MM.1S (cell line): ENCODE results near the gene HES1.

Source experiments
- DNase-seq: peaks from one replicate; pipeline ENCODE4 v3.0.0-alpha.2; 2015
- H2AFZ ChIP-seq: fragments of 300-600 bp; sonication (generic); 2 replicates; pipeline ENCODE4 v1.6.0; 2016; ENCODE audit warnings: antibody characterized with exemption, low read length
- H3F3A ChIP-seq: fragments of 300-600 bp; sonication (generic); 2 replicates; pipeline ENCODE4 v1.6.1; 2016; ENCODE audit warnings: mild to moderate bottlenecking, antibody characterized with exemption, low read length, moderate library complexity, mixed read lengths; ENCODE audit not compliant: insufficient read depth
- H3K27ac ChIP-seq: fragments of 300-600 bp; sonication (generic); 2 replicates; pipeline ENCODE4 v1.5.1; 2016; ENCODE audit warnings: mild to moderate bottlenecking, low read length
- H3K27me3 ChIP-seq: fragments of 300-600 bp; sonication (generic); replicated peaks from 2 replicates; pipeline ENCODE4 v1.6.0; 2016; ENCODE audit warnings: low read length; ENCODE audit not compliant: insufficient read depth
- H3K36me3 ChIP-seq: fragments of 300-600 bp; sonication (generic); replicated peaks from 2 replicates; pipeline ENCODE4 v1.6.1; 2016; ENCODE audit warnings: mild to moderate bottlenecking, low read length, mixed read lengths; ENCODE audit not compliant: insufficient read depth
- H3K4me1 ChIP-seq: fragments of 300-600 bp; sonication (generic); 2 replicates; pipeline ENCODE4 v1.6.1; 2016; ENCODE audit warnings: low read length, mixed read lengths
- H3K4me2 ChIP-seq: fragments of 300-600 bp; sonication (generic); 2 replicates; pipeline ENCODE4 v1.6.0; 2016; ENCODE audit warnings: low read depth, low read length
- H3K4me3 ChIP-seq: fragments of 300-600 bp; sonication (generic); 2 replicates; pipeline ENCODE4 v1.5.1; 2016; ENCODE audit warnings: low read length, mixed read lengths
- H3K79me2 ChIP-seq: fragments of 300-600 bp; sonication (generic); 2 replicates; pipeline ENCODE4 v1.6.1; 2016; ENCODE audit warnings: mixed run types, low read length, mixed read lengths
- H3K9ac ChIP-seq: fragments of 300-600 bp; sonication (generic); 2 replicates; pipeline ENCODE4 v1.6.1; 2016; ENCODE audit warnings: low read length, mixed read lengths
- H3K9me2 ChIP-seq: fragments of 300-600 bp; sonication (generic); replicated peaks from 2 replicates; pipeline ENCODE4 v1.6.1; 2016; ENCODE audit warnings: mild to moderate bottlenecking, low read length, mixed read lengths; ENCODE audit not compliant: insufficient read depth
- H3K9me3 ChIP-seq: fragments of 300-600 bp; sonication (generic); replicated peaks from 2 replicates; pipeline ENCODE4 v1.6.1; 2016; ENCODE audit warnings: mild to moderate bottlenecking, low read length, mixed read lengths; ENCODE audit not compliant: insufficient read depth
- H4K20me1 ChIP-seq: fragments of 300-600 bp; sonication (generic); 2 replicates; pipeline ENCODE4 v1.6.1; 2016; ENCODE audit warnings: mild to moderate bottlenecking, low read length, moderate library complexity, mixed read lengths; ENCODE audit not compliant: insufficient read depth
- EZH2 ChIP-seq: fragments of 300-600 bp; sonication (generic); optimal IDR thresholded peaks from 2 replicates; pipeline ENCODE3; 2017; ENCODE audit warnings: low read depth, mild to moderate bottlenecking, antibody characterized with exemption, low read length, mixed read lengths
- EZH2phosphoT487 ChIP-seq: fragments of 300-600 bp; sonication (generic); IDR thresholded peaks from 2 replicates; pipeline ENCODE4 v1.6.1; 2018; ENCODE audit warnings: antibody characterized with exemption, low read length
- TF ChIP-seq, protein P1 (sequence below): fragments of 300-600 bp; sonication (generic); IDR thresholded peaks from 2 replicates; pipeline ENCODE4 v1.5.1; 2016; ENCODE audit warnings: antibody characterized with exemption, low read length, mixed read lengths

The HES1 gene

DNA sequence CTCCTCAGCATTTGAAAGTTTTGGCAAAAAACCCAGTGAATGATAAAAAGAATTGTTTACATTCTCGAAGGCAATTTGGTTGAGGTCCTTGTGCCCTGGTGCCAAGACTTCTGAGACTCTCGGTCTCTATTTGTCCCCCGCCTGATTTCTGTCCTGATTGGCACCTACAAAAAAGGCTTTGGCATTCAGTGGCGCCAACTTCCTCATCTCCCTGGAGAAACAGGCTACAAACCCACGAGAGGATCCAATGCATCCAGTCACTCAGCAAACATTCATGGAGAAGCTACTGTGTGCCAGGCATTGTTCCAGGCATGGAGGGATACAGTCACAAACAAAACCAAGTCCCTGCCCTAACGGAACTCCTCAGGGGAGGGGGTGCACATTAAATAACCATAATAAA, 42.7 kb downstream of the HES1 start:
- Histone ChIP-seq H3K4me1 (peaks cover 4% of the 10 kb centered on the region), H2AFZ (no peak overlapping the region), H3K9me2 (no peaks in the 10 kb centered on the region), H3K9me3 (no peaks in the 10 kb centered on the region), H3K79me2 (no peaks in the 10 kb centered on the region), H3K36me3 (no peaks in the 10 kb centered on the region), H3K27me3 (no peaks in the 10 kb centered on the region), H3K27ac (no peak overlapping the region), H3K4me2 (no peak overlapping the region), H4K20me1 (no peaks in the 10 kb centered on the region), H3F3A (no peaks in the 10 kb centered on the region), H3K4me3 (no peak overlapping the region), H3K9ac (no peak overlapping the region)
- TF ChIP-seq EZH2, result no peak
- TF ChIP-seq, protein P1, sequence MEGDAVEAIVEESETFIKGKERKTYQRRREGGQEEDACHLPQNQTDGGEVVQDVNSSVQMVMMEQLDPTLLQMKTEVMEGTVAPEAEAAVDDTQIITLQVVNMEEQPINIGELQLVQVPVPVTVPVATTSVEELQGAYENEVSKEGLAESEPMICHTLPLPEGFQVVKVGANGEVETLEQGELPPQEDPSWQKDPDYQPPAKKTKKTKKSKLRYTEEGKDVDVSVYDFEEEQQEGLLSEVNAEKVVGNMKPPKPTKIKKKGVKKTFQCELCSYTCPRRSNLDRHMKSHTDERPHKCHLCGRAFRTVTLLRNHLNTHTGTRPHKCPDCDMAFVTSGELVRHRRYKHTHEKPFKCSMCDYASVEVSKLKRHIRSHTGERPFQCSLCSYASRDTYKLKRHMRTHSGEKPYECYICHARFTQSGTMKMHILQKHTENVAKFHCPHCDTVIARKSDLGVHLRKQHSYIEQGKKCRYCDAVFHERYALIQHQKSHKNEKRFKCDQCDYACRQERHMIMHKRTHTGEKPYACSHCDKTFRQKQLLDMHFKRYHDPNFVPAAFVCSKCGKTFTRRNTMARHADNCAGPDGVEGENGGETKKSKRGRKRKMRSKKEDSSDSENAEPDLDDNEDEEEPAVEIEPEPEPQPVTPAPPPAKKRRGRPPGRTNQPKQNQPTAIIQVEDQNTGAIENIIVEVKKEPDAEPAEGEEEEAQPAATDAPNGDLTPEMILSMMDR, result no peak
- no peak for TF ChIP-seq EZH2phosphoT487
- no peak for DNase-seq

DNA sequence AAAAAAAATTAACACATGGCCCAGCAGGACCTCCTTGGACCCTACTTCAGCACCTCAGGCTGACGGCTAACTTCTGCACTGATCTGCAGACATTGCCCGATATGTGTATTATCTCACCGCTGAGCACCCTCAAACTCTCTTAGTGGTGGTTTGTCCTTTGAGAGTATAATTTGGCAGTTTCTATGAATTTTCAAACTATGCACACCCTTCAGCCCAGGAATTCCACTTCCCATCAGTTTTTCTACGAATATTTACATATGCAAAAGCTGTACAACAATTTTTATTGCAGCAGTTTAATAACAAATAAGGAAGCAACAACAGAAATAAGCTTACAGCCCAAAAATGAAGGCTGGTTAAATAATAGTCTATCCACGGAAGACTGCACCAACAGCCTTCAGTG, 44.6 kb downstream of the HES1 start:
- H3K27me3 ChIP-seq, result no peaks in the 10 kb centered on the region
- H3K4me2 ChIP-seq, result no peak overlapping the region
- no peak overlapping the region for H2AFZ ChIP-seq
- H4K20me1 ChIP-seq, result no peaks in the 10 kb centered on the region
- TF ChIP-seq EZH2phosphoT487 (no peak), EZH2 (no peak)
- TF ChIP-seq, protein P1, result no peak
- DNase-seq, result no peak
- no peaks in the 10 kb centered on the region for H3K36me3 ChIP-seq
- no peaks in the 10 kb centered on the region for H3F3A ChIP-seq
- H3K4me3 ChIP-seq, result no peak overlapping the region
- no peaks in the 10 kb centered on the region for H3K9me2 ChIP-seq
- H3K27ac ChIP-seq, result no peak overlapping the region
- H3K4me1 ChIP-seq, result peaks cover 4% of the 10 kb centered on the region
- no peak overlapping the region for H3K9ac ChIP-seq
- H3K79me2 ChIP-seq, result no peaks in the 10 kb centered on the region
- H3K9me3 ChIP-seq, result no peaks in the 10 kb centered on the region

DNA sequence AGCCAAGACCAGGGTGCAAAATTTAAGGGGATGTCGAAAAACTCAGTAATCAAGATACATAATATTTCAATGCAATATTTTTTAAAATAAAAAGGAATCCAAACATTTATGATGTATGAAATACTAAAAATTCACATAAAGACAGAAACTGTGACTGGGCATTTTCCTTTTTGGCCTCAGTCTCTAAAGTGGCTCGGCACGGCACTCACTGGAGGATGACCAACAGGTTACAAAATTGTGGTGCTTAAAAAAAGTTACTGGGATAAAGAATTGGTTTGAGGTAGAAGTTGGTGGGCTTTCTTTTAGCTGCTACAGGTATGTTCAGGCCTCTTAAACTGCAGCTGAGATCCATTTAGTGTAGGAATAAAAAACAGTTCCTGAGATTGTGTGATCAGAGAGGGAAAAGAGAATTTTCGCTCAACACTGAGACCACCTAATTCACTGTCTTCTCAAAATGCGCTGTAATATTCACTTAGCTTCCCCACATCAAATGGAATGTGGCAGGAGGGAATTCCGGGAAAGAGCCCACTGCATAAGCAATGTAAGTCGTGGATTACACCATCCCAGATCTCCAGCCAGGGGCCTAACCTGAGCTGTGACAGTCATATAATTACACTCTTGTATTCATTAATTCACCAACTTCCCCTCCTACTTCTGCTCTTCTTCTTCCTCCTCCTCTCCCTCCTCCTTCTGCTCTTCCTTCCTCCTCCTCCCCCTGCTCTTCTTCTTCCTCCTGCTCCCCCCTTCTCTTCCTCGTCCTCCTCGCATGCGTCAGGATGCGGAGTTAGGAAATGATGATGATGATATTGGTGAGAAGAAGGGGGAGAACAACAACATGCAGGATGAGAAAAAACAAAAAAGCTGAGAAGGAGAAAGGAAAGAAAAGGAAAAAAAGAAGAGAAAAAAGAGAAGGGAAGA, 45.9 kb downstream of the HES1 start:
- Histone ChIP-seq H3K4me1 (peaks cover 4% of the 10 kb centered on the region), H3K27ac (no peak overlapping the region), H3K4me2 (no peak overlapping the region), H3K9me3 (no peaks in the 10 kb centered on the region), H3K79me2 (no peaks in the 10 kb centered on the region), H3K4me3 (no peak overlapping the region), H3F3A (no peaks in the 10 kb centered on the region), H2AFZ (no peak overlapping the region), H3K9me2 (no peaks in the 10 kb centered on the region), H4K20me1 (no peaks in the 10 kb centered on the region), H3K27me3 (no peaks in the 10 kb centered on the region), H3K9ac (no peak overlapping the region), H3K36me3 (no peaks in the 10 kb centered on the region)
- DNase-seq, result no peak
- TF ChIP-seq, protein P1, result no peak
- TF ChIP-seq EZH2, result no peak
- TF ChIP-seq EZH2phosphoT487, result no peak
